ENCODE results near the gene TPPP3.

Gene TPPP3

GRCh38 chr16:67437513-67437912, 44.2 kb upstream of the TPPP3 start:
- in situ Hi-C loops (cut with MboI; ENCODE audit: low sequenced_read_pairs, unreplicated experiment) = no loop called here
- DNase-seq (ENCODE audit: low spot score) = no peak
- TF ChIP-seq, protein P1, sequence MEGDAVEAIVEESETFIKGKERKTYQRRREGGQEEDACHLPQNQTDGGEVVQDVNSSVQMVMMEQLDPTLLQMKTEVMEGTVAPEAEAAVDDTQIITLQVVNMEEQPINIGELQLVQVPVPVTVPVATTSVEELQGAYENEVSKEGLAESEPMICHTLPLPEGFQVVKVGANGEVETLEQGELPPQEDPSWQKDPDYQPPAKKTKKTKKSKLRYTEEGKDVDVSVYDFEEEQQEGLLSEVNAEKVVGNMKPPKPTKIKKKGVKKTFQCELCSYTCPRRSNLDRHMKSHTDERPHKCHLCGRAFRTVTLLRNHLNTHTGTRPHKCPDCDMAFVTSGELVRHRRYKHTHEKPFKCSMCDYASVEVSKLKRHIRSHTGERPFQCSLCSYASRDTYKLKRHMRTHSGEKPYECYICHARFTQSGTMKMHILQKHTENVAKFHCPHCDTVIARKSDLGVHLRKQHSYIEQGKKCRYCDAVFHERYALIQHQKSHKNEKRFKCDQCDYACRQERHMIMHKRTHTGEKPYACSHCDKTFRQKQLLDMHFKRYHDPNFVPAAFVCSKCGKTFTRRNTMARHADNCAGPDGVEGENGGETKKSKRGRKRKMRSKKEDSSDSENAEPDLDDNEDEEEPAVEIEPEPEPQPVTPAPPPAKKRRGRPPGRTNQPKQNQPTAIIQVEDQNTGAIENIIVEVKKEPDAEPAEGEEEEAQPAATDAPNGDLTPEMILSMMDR (IDR thresholded peaks at IDR 0.05; ENCODE audit: borderline replicate concordance, control extremely low read depth, extremely low read depth, insufficient read depth, missing control alignments) = no peak

DNA sequence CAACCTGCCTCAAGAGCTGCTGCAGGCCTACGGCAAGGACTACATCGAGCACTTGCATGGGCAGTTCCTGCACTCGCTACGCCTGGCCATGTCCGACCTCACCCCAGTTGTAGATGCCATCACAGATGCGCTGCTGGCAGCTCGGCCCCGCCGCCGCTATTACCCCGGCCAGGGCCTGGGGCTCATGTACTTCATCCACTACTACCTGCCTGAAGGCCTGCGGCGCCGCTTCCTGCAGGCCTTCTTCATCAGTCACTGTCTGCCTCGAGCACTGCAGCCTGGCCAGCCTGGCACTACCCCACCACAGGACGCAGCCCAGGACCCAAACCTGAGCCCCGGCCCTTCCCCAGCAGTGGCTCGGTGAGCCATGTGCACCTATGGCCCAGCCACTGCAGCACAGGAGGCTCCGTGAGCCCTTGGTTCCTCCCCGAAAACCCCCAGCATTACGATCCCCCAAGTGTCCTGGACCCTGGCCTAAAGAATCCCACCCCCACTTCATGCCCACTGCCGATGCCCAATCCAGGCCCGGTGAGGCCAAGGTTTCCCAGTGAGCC, 43.4 kb upstream of the TPPP3 start:
- DNase-seq (ENCODE audit: low spot score) = no peak
- in situ Hi-C loops (cut with MboI; ENCODE audit: low sequenced_read_pairs, unreplicated experiment) = no loop called here
- TF ChIP-seq, protein P1 (IDR thresholded peaks at IDR 0.05; ENCODE audit: borderline replicate concordance, control extremely low read depth, extremely low read depth, insufficient read depth, missing control alignments) = no peak

- TF ChIP-seq, protein P1 (IDR thresholded peaks at IDR 0.05; ENCODE audit: borderline replicate concordance, control extremely low read depth, extremely low read depth, insufficient read depth, missing control alignments) = no peak
- in situ Hi-C loops (cut with MboI; ENCODE audit: low sequenced_read_pairs, unreplicated experiment) = no loop called here
- no peak for DNase-seq (ENCODE audit: low spot score)
Observed at GRCh38 chr16:67435758-67436164, 42.5 kb upstream of the TPPP3 start.

DNA sequence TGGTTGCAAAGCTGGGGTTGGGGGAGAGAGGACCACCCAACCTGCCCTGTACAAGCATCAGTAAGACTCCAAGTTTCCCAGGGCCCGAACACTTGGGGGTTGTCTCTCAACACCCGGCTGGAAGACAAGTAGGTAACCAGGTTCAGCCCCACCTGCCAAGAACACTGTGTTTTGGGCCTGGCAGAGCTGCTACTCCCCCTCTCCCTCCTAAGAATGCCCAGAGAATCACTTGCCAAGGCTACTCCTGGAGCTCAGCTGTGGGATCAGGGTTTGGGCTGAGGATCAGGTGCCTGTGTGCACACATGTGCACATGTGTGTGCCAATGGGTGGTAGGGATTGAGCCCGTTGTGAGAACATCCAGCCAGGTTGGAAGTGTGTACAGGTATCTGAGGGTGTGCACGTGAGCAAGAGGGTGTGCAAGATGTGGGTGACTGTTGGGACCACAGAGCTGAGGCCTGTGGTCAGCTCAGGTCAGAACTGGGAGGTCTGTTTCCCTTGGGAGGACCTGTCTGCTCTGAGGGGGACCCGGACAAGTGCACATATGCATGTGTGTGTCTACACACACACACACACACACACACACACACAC, 39.9 kb upstream of the TPPP3 start:
- no peak for DNase-seq (ENCODE audit: low spot score)
- TF ChIP-seq, protein P1 (IDR thresholded peaks at IDR 0.05; ENCODE audit: borderline replicate concordance, control extremely low read depth, extremely low read depth, insufficient read depth, missing control alignments) = no peak
- in situ Hi-C loops (cut with MboI; ENCODE audit: low sequenced_read_pairs, unreplicated experiment) = no loop called here

DNA sequence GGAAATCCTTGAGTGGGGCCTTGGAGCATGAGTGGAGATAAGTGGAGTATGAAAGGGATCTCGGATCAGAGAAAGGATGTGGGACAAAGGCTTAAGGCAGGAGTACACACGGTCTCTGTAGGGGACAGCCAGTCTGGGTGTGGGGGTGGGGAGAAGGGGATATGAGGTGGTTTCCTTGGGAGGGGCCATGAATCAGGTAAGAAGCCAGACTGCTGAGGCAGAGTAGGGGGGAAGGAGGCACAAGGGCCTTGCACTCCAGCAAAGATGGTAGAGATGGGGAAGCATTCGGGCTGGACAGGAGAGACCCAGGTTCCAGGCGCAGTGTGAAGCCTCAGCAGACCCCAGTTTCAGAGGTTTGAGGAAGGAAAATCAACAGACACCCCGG, 39.2 kb upstream of the TPPP3 start:
- TF ChIP-seq, protein P1 (IDR thresholded peaks at IDR 0.05; ENCODE audit: borderline replicate concordance, control extremely low read depth, extremely low read depth, insufficient read depth, missing control alignments) = no peak
- no peak for DNase-seq (ENCODE audit: low spot score)
- in situ Hi-C loops (cut with MboI; ENCODE audit: low sequenced_read_pairs, unreplicated experiment) = no loop called here

DNA sequence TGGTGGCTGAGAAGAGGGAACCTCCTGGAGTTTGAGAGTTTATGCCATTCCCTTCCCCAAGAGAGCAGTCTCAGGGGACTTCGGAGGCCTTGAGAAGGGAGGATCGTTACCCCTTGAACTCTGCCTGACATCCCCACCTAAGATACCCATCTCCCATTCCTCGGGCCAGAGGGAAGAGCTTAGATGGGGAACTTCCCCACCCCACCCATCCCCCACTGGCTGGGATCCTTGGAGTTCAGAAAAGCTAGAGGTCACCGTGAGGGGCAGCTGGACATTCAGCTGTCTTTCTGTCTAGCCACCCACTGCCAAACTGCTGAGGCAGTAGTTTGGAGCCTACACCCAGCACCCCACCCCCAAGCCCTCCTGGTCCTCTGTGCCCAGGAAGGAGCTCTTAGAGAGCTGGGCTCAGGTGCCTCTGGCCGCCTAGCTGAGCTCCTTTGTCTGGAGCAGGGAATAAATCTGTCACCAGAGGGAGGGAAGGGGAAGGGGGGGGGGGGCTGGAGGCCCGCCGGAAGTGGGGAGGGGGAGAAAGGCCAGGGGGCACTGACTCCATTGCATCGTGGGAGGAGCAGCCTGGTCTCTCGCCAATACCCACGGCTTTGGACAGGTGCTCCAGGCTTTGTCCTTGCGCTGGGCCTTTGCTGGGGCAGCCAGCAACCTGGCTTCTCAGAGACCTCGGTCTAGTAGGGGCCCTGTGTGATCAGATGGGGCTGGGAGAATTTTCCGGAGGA, 38.6 kb upstream of the TPPP3 start:
- in situ Hi-C loops (cut with MboI; ENCODE audit: low sequenced_read_pairs, unreplicated experiment) = no loop called here
- no peak for DNase-seq (ENCODE audit: low spot score)
- TF ChIP-seq, protein P1 (IDR thresholded peaks at IDR 0.05; ENCODE audit: borderline replicate concordance, control extremely low read depth, extremely low read depth, insufficient read depth, missing control alignments) = no peak

Data from GM13976 (cell line).